ENCODE data around the gene MACROD2. TPM values are rescaled to one million over a fixed set of nuclear protein-coding genes. Genes with fewer than 3 reads are reported as not detected.

Gene MACROD2
- total RNA-seq, 2 donors from 2014 or later = 8.0 to 19.4 TPM

GRCh38 chr20:16059841-16060240 is 2064.5 kb downstream of the MACROD2 start:
- 84% methylated on average over 2 of the region's 2 CpGs for WGBS

GRCh38 chr20:16061351-16061750 is 2066.0 kb downstream of the MACROD2 start:
- no peak for DNase-seq (ENCODE audit: low spot score)
- TF ChIP-seq POLR2A (IDR thresholded peaks at IDR 0.05) (no peak), POLR2AphosphoS5 (IDR thresholded peaks at IDR 0.05) (no peak), CTCF (IDR thresholded peaks at IDR 0.05) (no peak)
- H3K36me3 ChIP-seq = no peaks in the 10 kb centered on the region
- no peak overlapping the region for H3K4me3 ChIP-seq
- H3K9me3 ChIP-seq = no peaks in the 10 kb centered on the region
- intact Hi-C loops (cut with DNase I) = no loop called here
- 87% methylated on average over 7 of the region's 7 CpGs for WGBS
- no peak overlapping the region for H3K27ac ChIP-seq
- no peaks in the 10 kb centered on the region for H3K27me3 ChIP-seq (replicated peaks; ENCODE audit: insufficient read depth)
- no peaks in the 10 kb centered on the region for H3K4me1 ChIP-seq (replicated peaks)

More at GRCh38 chr20:16059841-16060240, 2064.5 kb downstream of the MACROD2 start:
- H3K4me3 ChIP-seq = no peak overlapping the region
- TF ChIP-seq CTCF (IDR thresholded peaks at IDR 0.05) (no peak), POLR2AphosphoS5 (IDR thresholded peaks at IDR 0.05) (no peak)
- intact Hi-C loops (cut with DNase I) = no loop called here
- no peaks in the 10 kb centered on the region for H3K4me1 ChIP-seq (replicated peaks)
- H3K27ac ChIP-seq = no peak overlapping the region
- no peaks in the 10 kb centered on the region for H3K27me3 ChIP-seq (replicated peaks; ENCODE audit: insufficient read depth)
- no peaks in the 10 kb centered on the region for H3K36me3 ChIP-seq
- H3K9me3 ChIP-seq = no peaks in the 10 kb centered on the region
- no peak for DNase-seq (ENCODE audit: low spot score)

- H3K9me3 ChIP-seq = no peaks in the 10 kb centered on the region
- DNase-seq (ENCODE audit: low spot score) = no peak
- no peak overlapping the region for H3K4me3 ChIP-seq
- intact Hi-C loops (cut with DNase I) = no loop called here
- 60% methylated on average over 10 of the region's 10 CpGs for WGBS
- no peaks in the 10 kb centered on the region for H3K27me3 ChIP-seq (replicated peaks; ENCODE audit: insufficient read depth)
- no peak overlapping the region for H3K27ac ChIP-seq
- no peaks in the 10 kb centered on the region for H3K36me3 ChIP-seq
- TF ChIP-seq POLR2AphosphoS5 (IDR thresholded peaks at IDR 0.05) = no peak
- no peak for TF ChIP-seq POLR2A (IDR thresholded peaks at IDR 0.05)
- no peak for TF ChIP-seq CTCF (IDR thresholded peaks at IDR 0.05)
- no peaks in the 10 kb centered on the region for H3K4me1 ChIP-seq (replicated peaks)
Observed at GRCh38 chr20:16062661-16063581, 2067.6 kb downstream of the MACROD2 start.

GRCh38 chr20:16063881-16064280 is 2068.6 kb downstream of the MACROD2 start:
- Histone ChIP-seq H3K27me3 (replicated peaks; ENCODE audit: insufficient read depth) (no peaks in the 10 kb centered on the region), H3K36me3 (no peaks in the 10 kb centered on the region), H3K4me3 (no peak overlapping the region), H3K27ac (no peak overlapping the region), H3K4me1 (replicated peaks) (no peaks in the 10 kb centered on the region), H3K9me3 (no peaks in the 10 kb centered on the region)
- intact Hi-C loops (cut with DNase I) = no loop called here
- no peak for TF ChIP-seq POLR2A (IDR thresholded peaks at IDR 0.05)
- no peak for TF ChIP-seq POLR2AphosphoS5 (IDR thresholded peaks at IDR 0.05)
- TF ChIP-seq CTCF (IDR thresholded peaks at IDR 0.05) = no peak
- DNase-seq (ENCODE audit: low spot score) = no peak
- 38% methylated on average over 2 of the region's 2 CpGs for WGBS
